Fibroblast of lung (primary cell): ENCODE measurements around the gene LPCAT1. TPM values are rescaled to one million over a fixed set of nuclear protein-coding genes. Genes with fewer than 3 reads are reported as not detected.

Source experiments
- DNase-seq, 2 donors: peaks; one replicate each; pipeline versions ENCODE4 v3.0.0 to v3.0.0-alpha.2; 2010; ENCODE audit warnings: low read depth in 2 of 2
- H2AFZ ChIP-seq: 2 replicates; pipeline ENCODE4 v1.5.1; 2012; ENCODE audit warnings: low read length, control low read depth, inconsistent platforms
- H3K27ac ChIP-seq: 2 replicates; pipeline ENCODE4 v1.5.1; 2011; ENCODE audit warnings: low read length, control low read depth; ENCODE audit not compliant: insufficient read depth
- H3K27me3 ChIP-seq: 2 replicates; pipeline ENCODE4 v1.5.1; 2011; ENCODE audit warnings: mild to moderate bottlenecking, low read length; ENCODE audit not compliant: control insufficient read depth, insufficient read depth
- H3K36me3 ChIP-seq: 2 replicates; pipeline ENCODE4 v1.5.1; 2011; ENCODE audit warnings: low read length; ENCODE audit not compliant: control insufficient read depth, insufficient read depth
- H3K4me1 ChIP-seq: 2 replicates; pipeline ENCODE4 v1.5.1; 2011; ENCODE audit warnings: low read length; ENCODE audit not compliant: control insufficient read depth, insufficient read depth; ENCODE audit errors: extremely low read depth
- H3K4me2 ChIP-seq: 2 replicates; pipeline ENCODE4 v1.5.1; 2011; ENCODE audit warnings: low read length, control low read depth; ENCODE audit not compliant: insufficient read depth; ENCODE audit errors: extremely low read depth
- H3K4me3 ChIP-seq, 4 experiments: fragments of 200-600 bp in 1 of 4; sonication (generic) in 1 of 4; replicated peaks in 1 of 4; 2 replicates each; pipeline ENCODE4 v1.5.1; 2011 to 2016; ENCODE audit warnings: low read length in 4 of 4, low read depth in 3 of 4, mild to moderate bottlenecking in 3 of 4, control low read depth in 2 of 4, inconsistent platforms in 1 of 4, mixed read lengths in 1 of 4; ENCODE audit not compliant: insufficient read depth in 1 of 4; ENCODE audit errors: control extremely low read depth in 1 of 4
- H3K79me2 ChIP-seq: 2 replicates; pipeline ENCODE4 v1.5.1; 2012; ENCODE audit warnings: mild to moderate bottlenecking, low read length, inconsistent platforms; ENCODE audit not compliant: control insufficient read depth, insufficient read depth
- H3K9ac ChIP-seq: 2 replicates; pipeline ENCODE4 v1.5.1; 2011; ENCODE audit warnings: mild to moderate bottlenecking, low read length, control low read depth; ENCODE audit not compliant: insufficient read depth
- H3K9me3 ChIP-seq: 2 replicates; pipeline ENCODE4 v1.5.1; 2012; ENCODE audit warnings: low read depth, low read length; ENCODE audit not compliant: control insufficient read depth, insufficient read depth
- H4K20me1 ChIP-seq: 2 replicates; pipeline ENCODE4 v1.5.1; 2011; ENCODE audit warnings: low read length; ENCODE audit not compliant: control insufficient read depth, insufficient read depth; ENCODE audit errors: extremely low read depth
- CTCF ChIP-seq, 2 donors: IDR thresholded peaks in 1 of 2; conservative IDR thresholded peaks in 1 of 2; 1 replicate in 1 of 2; 2 replicates in 1 of 2; pipeline ENCODE4 v1.5.1; 2011 to 2012; ENCODE audit warnings: low read length in 2 of 2, control low read depth in 1 of 2, inconsistent platforms in 1 of 2, low read depth in 1 of 2, mild to moderate bottlenecking in 1 of 2
- EZH2 ChIP-seq: IDR thresholded peaks from 2 replicates; pipeline ENCODE4 v1.5.1; 2012; ENCODE audit warnings: low read length, control low read depth, mild to moderate bottlenecking; ENCODE audit errors: missing control alignments
- polyA plus RNA-seq, 2 donors: library from polyadenylated mRNA; depleted of rRNA in 1 of 2; stranded (reverse) in 1 of 2; unstranded in 1 of 2; fragments of >200 nt; gene quantifications; 2 replicates each; pipeline ENCODE4 v1.2.1, GENCODE V29; 2011 to 2012; ENCODE audit warnings: missing spikeins in 1 of 2
- total RNA-seq: library from RNA; depleted of rRNA; stranded (reverse); fragments of >200 nt; gene quantifications from 2 replicates; pipeline ENCODE4 v1.2.1, GENCODE V29; 2014

Gene LPCAT1
- total and polyA plus RNA-seq, 2 donors (not counting 1 experiment from before 2014, with no cell fraction given) = 50.8 to 65.2 TPM

DNA sequence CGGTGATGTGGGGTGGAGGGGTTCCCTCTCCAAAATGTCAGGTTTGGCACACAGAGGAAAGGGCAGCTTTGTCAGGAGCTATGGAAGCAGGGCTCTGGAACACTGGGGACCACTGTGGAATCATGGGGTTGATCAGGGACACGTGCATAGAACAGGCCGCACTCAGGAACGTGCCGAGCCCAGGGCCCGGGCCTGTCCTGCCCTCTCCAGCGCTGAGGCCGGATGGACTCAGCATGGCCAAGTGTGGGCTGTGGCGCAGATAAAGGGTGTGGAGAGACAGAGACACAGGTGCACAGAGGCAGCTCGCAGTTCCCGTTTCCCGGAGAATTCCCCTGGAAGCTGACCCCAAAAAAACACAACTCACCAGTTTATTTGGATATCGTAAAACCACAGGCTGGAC is 40.7 kb downstream of the LPCAT1 start:
- H3K79me2 ChIP-seq = no peaks in the 10 kb centered on the region
- H2AFZ ChIP-seq = no peak overlapping the region
- DNase-seq = no peak
- H3K9me3 ChIP-seq = no peaks in the 10 kb centered on the region
- no peaks in the 10 kb centered on the region for H3K27me3 ChIP-seq
- H3K4me2 ChIP-seq = no peak overlapping the region
- peaks cover 25% of the 10 kb centered on the region for H3K36me3 ChIP-seq
- no peak overlapping the region for H3K4me3 ChIP-seq
- no peak overlapping the region for H3K9ac ChIP-seq
- H3K27ac ChIP-seq = no peak overlapping the region
- H3K4me1 ChIP-seq = no peaks in the 10 kb centered on the region
- H4K20me1 ChIP-seq = no peaks in the 10 kb centered on the region
- TF ChIP-seq CTCF (conservative IDR thresholded peaks at IDR 0.05 in 1 of 2, IDR thresholded peaks at IDR 0.05 in 1 of 2; ENCODE audit: low read depth in 1 of 2, low read length in 2 of 2) = no peak
- no peak for TF ChIP-seq EZH2

GRCh38 chr5:1481959-1482331 is 41.8 kb downstream of the LPCAT1 start:
- Histone ChIP-seq H3K4me1 (no peaks in the 10 kb centered on the region), H3K27ac (no peak overlapping the region), H3K36me3 (peaks cover 20% of the 10 kb centered on the region), H3K79me2 (no peaks in the 10 kb centered on the region), H3K9me3 (no peaks in the 10 kb centered on the region), H3K4me2 (no peak overlapping the region), H2AFZ (no peak overlapping the region), H3K27me3 (no peaks in the 10 kb centered on the region), H3K4me3 (no peak overlapping the region), H4K20me1 (no peaks in the 10 kb centered on the region), H3K9ac (no peak overlapping the region)
- DNase-seq = no peak
- TF ChIP-seq EZH2 (no peak), CTCF (conservative IDR thresholded peaks at IDR 0.05 in 1 of 2, IDR thresholded peaks at IDR 0.05 in 1 of 2; ENCODE audit: low read depth in 1 of 2, low read length in 2 of 2) (no peak)

GRCh38 chr5:1481266-1481958 is 42.3 kb downstream of the LPCAT1 start:
- H3K27ac ChIP-seq = no peak overlapping the region
- DNase-seq = no peak
- TF ChIP-seq EZH2 = no peak
- TF ChIP-seq CTCF (conservative IDR thresholded peaks at IDR 0.05 in 1 of 2, IDR thresholded peaks at IDR 0.05 in 1 of 2; ENCODE audit: low read depth in 1 of 2, low read length in 2 of 2) = no peak
- no peaks in the 10 kb centered on the region for H3K9me3 ChIP-seq
- no peak overlapping the region for H3K9ac ChIP-seq
- no peaks in the 10 kb centered on the region for H3K79me2 ChIP-seq
- no peaks in the 10 kb centered on the region for H3K4me1 ChIP-seq
- no peak overlapping the region for H3K4me3 ChIP-seq
- no peaks in the 10 kb centered on the region for H3K27me3 ChIP-seq
- H3K4me2 ChIP-seq = no peak overlapping the region
- peaks cover 21% of the 10 kb centered on the region for H3K36me3 ChIP-seq
- no peaks in the 10 kb centered on the region for H4K20me1 ChIP-seq
- H2AFZ ChIP-seq = no peak overlapping the region
